Fibroblast of lung (primary cell): ENCODE data around the gene DENND1A. TPM values are rescaled to one million over a fixed set of nuclear protein-coding genes. Genes with fewer than 3 reads are reported as not detected.

Experiments
- DNase-seq, 2 donors: peaks; one replicate each; pipeline versions ENCODE4 v3.0.0 to v3.0.0-alpha.2; 2010; ENCODE audit warnings: low read depth in 2 of 2
- H2AFZ ChIP-seq: 2 replicates; pipeline ENCODE4 v1.5.1; 2012; ENCODE audit warnings: low read length, control low read depth, inconsistent platforms
- H3K27ac ChIP-seq: 2 replicates; pipeline ENCODE4 v1.5.1; 2011; ENCODE audit warnings: low read length, control low read depth; ENCODE audit not compliant: insufficient read depth
- H3K27me3 ChIP-seq: 2 replicates; pipeline ENCODE4 v1.5.1; 2011; ENCODE audit warnings: mild to moderate bottlenecking, low read length; ENCODE audit not compliant: control insufficient read depth, insufficient read depth
- H3K36me3 ChIP-seq: 2 replicates; pipeline ENCODE4 v1.5.1; 2011; ENCODE audit warnings: low read length; ENCODE audit not compliant: control insufficient read depth, insufficient read depth
- H3K4me1 ChIP-seq: 2 replicates; pipeline ENCODE4 v1.5.1; 2011; ENCODE audit warnings: low read length; ENCODE audit not compliant: control insufficient read depth, insufficient read depth; ENCODE audit errors: extremely low read depth
- H3K4me2 ChIP-seq: 2 replicates; pipeline ENCODE4 v1.5.1; 2011; ENCODE audit warnings: low read length, control low read depth; ENCODE audit not compliant: insufficient read depth; ENCODE audit errors: extremely low read depth
- H3K4me3 ChIP-seq, 4 experiments: fragments of 200-600 bp in 1 of 4; sonication (generic) in 1 of 4; replicated peaks in 1 of 4; 2 replicates each; pipeline ENCODE4 v1.5.1; 2011 to 2016; ENCODE audit warnings: low read length in 4 of 4, low read depth in 3 of 4, mild to moderate bottlenecking in 3 of 4, control low read depth in 2 of 4, inconsistent platforms in 1 of 4, mixed read lengths in 1 of 4; ENCODE audit not compliant: insufficient read depth in 1 of 4; ENCODE audit errors: control extremely low read depth in 1 of 4
- H3K79me2 ChIP-seq: 2 replicates; pipeline ENCODE4 v1.5.1; 2012; ENCODE audit warnings: mild to moderate bottlenecking, low read length, inconsistent platforms; ENCODE audit not compliant: control insufficient read depth, insufficient read depth
- H3K9ac ChIP-seq: 2 replicates; pipeline ENCODE4 v1.5.1; 2011; ENCODE audit warnings: mild to moderate bottlenecking, low read length, control low read depth; ENCODE audit not compliant: insufficient read depth
- H3K9me3 ChIP-seq: 2 replicates; pipeline ENCODE4 v1.5.1; 2012; ENCODE audit warnings: low read depth, low read length; ENCODE audit not compliant: control insufficient read depth, insufficient read depth
- H4K20me1 ChIP-seq: 2 replicates; pipeline ENCODE4 v1.5.1; 2011; ENCODE audit warnings: low read length; ENCODE audit not compliant: control insufficient read depth, insufficient read depth; ENCODE audit errors: extremely low read depth
- EZH2 ChIP-seq: IDR thresholded peaks from 2 replicates; pipeline ENCODE4 v1.5.1; 2012; ENCODE audit warnings: low read length, control low read depth, mild to moderate bottlenecking; ENCODE audit errors: missing control alignments
- polyA plus RNA-seq, 2 donors: library from polyadenylated mRNA; depleted of rRNA in 1 of 2; stranded (reverse) in 1 of 2; unstranded in 1 of 2; fragments of >200 nt; gene quantifications; 2 replicates each; pipeline ENCODE4 v1.2.1, GENCODE V29; 2011 to 2012; ENCODE audit warnings: missing spikeins in 1 of 2
- total RNA-seq: library from RNA; depleted of rRNA; stranded (reverse); fragments of >200 nt; gene quantifications from 2 replicates; pipeline ENCODE4 v1.2.1, GENCODE V29; 2014
- TF ChIP-seq, protein P1 (sequence below), 2 donors: IDR thresholded peaks in 1 of 2; conservative IDR thresholded peaks in 1 of 2; 1 replicate in 1 of 2; 2 replicates in 1 of 2; pipeline ENCODE4 v1.5.1; 2011 to 2012; ENCODE audit warnings: low read length in 2 of 2, control low read depth in 1 of 2, inconsistent platforms in 1 of 2, low read depth in 1 of 2, mild to moderate bottlenecking in 1 of 2

Gene DENND1A
- total and polyA plus RNA-seq, 2 donors (not counting 1 experiment from before 2014, with no cell fraction given), result 13.0 to 18.3 TPM

DNA sequence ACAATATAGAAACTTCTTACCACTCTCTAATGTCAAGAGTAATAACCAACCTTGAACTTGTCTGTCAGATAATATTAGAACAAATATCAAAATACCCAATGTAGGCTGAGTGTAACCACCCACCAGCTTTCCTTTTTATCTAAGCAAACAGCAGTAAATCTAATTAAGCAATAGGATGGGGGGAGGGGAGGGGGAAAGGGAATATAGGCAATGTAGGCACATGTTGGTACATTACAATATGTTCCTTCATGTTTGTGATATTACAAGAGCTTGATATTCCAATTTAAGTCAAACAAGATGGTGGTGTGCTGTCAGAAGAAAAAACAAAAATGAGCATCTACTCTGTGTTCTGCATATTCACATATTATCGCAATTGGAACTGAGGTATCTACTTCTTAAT lies 158.2 kb downstream of the DENND1A start:
- no peak for TF ChIP-seq EZH2
- TF ChIP-seq, protein P1, sequence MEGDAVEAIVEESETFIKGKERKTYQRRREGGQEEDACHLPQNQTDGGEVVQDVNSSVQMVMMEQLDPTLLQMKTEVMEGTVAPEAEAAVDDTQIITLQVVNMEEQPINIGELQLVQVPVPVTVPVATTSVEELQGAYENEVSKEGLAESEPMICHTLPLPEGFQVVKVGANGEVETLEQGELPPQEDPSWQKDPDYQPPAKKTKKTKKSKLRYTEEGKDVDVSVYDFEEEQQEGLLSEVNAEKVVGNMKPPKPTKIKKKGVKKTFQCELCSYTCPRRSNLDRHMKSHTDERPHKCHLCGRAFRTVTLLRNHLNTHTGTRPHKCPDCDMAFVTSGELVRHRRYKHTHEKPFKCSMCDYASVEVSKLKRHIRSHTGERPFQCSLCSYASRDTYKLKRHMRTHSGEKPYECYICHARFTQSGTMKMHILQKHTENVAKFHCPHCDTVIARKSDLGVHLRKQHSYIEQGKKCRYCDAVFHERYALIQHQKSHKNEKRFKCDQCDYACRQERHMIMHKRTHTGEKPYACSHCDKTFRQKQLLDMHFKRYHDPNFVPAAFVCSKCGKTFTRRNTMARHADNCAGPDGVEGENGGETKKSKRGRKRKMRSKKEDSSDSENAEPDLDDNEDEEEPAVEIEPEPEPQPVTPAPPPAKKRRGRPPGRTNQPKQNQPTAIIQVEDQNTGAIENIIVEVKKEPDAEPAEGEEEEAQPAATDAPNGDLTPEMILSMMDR (conservative IDR thresholded peaks at IDR 0.05 in 1 of 2, IDR thresholded peaks at IDR 0.05 in 1 of 2; ENCODE audit: low read depth in 1 of 2, low read length in 2 of 2), result no peak
- Histone ChIP-seq H3K9ac (no peak overlapping the region), H4K20me1 (no peaks in the 10 kb centered on the region), H2AFZ (no peak overlapping the region), H3K79me2 (no peaks in the 10 kb centered on the region), H3K36me3 (no peaks in the 10 kb centered on the region), H3K4me3 (no peak overlapping the region), H3K4me1 (no peaks in the 10 kb centered on the region), H3K27ac (no peak overlapping the region), H3K4me2 (no peak overlapping the region), H3K27me3 (no peaks in the 10 kb centered on the region), H3K9me3 (no peaks in the 10 kb centered on the region)
- no peak for DNase-seq

DNA sequence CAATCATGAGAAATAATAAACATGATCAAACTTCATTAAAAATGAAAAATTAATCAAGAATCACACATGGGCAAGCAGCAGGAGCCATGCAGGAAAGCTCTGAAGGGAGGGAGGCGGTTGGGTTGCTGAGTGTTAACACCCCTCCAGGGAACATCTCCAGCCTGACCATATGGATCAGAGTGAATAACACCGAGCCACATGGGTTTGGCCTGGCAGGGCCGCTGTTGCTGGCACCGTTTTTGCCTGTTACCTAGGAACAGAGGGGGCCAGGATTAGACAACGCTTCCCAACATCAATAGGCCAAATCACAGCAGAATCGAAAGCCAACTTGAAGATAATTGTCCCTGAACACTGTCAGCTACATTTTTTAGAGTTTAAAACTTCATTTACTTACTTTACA lies 160.2 kb downstream of the DENND1A start:
- Histone ChIP-seq H3K36me3 (no peaks in the 10 kb centered on the region), H3K79me2 (no peaks in the 10 kb centered on the region), H3K4me1 (no peaks in the 10 kb centered on the region), H3K27me3 (no peaks in the 10 kb centered on the region), H3K9me3 (no peaks in the 10 kb centered on the region), H3K4me2 (no peak overlapping the region), H3K27ac (no peak overlapping the region), H4K20me1 (no peaks in the 10 kb centered on the region), H3K9ac (no peak overlapping the region), H2AFZ (no peak overlapping the region), H3K4me3 (no peak overlapping the region)
- TF ChIP-seq, protein P1 (conservative IDR thresholded peaks at IDR 0.05 in 1 of 2, IDR thresholded peaks at IDR 0.05 in 1 of 2; ENCODE audit: low read depth in 1 of 2, low read length in 2 of 2), result no peak
- TF ChIP-seq EZH2, result no peak
- no peak for DNase-seq

DNA sequence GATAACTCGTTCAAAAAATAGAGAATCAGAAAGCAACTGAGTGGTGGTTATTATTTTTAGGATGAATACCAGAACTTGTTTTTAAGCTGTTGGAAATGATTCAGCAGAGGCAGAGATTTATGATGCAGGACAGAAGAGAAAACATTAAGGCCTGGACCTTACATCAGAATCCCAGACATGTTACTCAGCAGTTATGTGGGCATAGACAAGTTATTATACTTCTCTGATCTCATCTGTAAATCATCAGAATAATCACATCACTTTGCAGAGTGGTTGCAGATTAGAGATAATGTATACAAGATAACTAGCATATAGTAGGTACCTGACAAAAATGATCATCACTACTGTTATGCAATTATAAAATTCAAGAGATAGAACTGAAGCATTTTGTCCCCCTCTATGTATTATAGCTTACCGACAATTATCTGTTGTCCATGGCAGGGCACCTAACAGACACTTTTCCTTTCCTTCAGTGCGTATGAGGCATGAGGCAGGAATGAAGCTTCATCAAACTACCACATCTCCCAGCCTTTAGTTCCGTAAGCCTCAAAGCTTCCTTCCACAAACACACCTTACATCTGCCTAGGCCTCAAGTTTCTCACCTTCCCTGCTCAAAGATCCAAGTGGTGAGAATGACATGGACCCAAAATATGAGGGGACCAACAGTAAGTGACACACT lies 165.9 kb downstream of the DENND1A start:
- Histone ChIP-seq H3K9ac (no peak overlapping the region), H3K4me3 (no peak overlapping the region), H2AFZ (no peak overlapping the region), H3K4me1 (peaks cover 3% of the 10 kb centered on the region), H3K9me3 (no peaks in the 10 kb centered on the region), H3K4me2 (no peak overlapping the region), H4K20me1 (no peaks in the 10 kb centered on the region), H3K27ac (no peak overlapping the region), H3K36me3 (no peaks in the 10 kb centered on the region), H3K79me2 (no peaks in the 10 kb centered on the region), H3K27me3 (no peaks in the 10 kb centered on the region)
- TF ChIP-seq EZH2, result no peak
- TF ChIP-seq, protein P1 (conservative IDR thresholded peaks at IDR 0.05 in 1 of 2, IDR thresholded peaks at IDR 0.05 in 1 of 2; ENCODE audit: low read depth in 1 of 2, low read length in 2 of 2), result no peak
- peak; percentile 42 to 90 for DNase-seq
